GDM1 (cell line): Measurements from ENCODE around the gene TRAF3.
"Not testable (repeated sequence)": the region's sequence is repeated elsewhere in the genome, so short reads cannot be mapped to it uniquely, and the experiment has no call there.

ENCODE experiments used
- DNase-seq: peaks from one replicate; lab custom pipeline; 2025; lab: John Stamatoyannopoulos, UW

TRAF3 gene

DNA sequence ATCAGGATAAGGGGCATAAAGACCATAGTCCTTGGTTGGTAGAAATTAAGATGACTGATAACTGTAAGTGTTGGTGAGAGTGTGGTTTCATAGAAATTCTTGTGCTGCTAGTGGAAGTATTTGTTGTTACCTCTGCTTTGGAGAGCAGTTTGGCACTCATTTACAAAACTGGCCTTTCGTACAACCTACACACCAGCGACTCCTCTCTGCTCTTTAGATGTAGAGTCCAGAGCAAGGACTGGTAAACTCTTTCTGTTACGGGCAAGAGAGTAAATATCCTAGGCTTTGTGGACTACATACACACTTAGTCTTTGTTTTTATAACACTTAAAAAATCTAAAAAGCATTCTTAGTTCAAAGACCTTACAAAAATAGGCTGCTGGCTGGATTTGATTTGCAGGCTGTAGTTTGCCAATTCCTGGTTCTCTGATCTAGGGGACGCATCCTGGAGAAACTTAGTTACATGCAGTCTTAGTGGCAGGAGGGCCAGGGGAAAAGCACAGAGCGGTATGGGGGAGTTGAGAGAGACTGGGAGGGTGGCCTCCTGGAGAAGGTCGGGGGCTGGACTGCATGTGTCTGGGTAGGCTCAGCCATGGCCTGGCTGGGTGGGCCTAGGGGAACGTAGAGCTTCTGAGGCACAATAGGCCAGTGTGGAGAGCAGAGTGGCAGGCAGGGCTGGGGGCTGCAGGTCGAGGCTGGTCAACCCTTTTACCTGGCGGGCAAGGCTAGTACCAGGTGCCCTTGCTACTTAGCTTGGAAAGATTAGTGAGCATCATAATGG, 89.9 kb downstream of the TRAF3 start:
- no peak for DNase-seq

- no peak for DNase-seq
Observed at GRCh38 chr14:102867826-102868580, 90.8 kb downstream of the TRAF3 start.

DNA sequence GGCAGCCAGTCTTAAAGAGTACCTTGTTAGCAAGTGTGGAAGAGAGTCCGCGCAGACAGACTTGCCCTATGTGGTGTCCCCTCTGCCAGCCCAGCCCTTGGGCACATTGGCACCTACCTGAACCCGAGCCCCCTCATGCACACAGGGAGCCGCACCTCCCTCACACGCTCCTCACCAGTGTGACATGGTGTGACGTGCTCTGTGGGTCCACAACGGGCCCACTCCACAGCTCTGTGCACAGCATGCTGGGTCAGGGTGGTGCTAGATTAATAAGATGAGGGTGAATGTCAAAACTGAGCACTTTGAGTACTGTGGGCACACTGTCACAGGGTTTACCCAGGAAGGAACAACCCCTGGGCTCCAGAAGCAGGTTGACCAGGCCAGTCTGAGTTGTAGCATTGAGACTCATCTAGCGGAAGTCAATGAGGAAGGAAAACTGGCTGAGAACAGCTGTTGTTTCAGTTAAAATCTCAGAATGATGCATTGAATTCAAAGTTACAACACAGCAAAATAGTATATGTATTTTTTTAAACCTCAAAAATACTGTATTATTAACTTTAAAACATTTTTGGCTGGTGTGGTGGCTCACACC, 91.8 kb downstream of the TRAF3 start:
- no peak for DNase-seq

DNA sequence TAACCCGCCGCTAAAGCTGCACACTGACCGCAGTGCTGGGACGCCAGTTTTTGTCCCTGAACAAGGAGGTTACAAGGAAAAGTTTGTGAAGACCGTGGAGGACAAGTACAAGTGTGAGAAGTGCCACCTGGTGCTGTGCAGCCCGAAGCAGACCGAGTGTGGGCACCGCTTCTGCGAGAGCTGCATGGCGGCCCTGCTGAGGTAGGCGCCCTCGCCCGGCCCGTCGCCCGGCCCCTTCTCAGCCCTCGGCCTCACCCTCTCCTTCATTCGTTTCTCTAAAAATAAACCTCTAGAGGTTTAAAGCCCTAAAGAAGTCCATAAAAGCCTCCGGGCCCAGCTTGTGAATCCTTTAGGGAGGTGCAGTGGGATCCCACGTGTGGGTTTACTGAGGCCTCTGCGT, 93.0 kb downstream of the TRAF3 start:
- no peak for DNase-seq

DNA sequence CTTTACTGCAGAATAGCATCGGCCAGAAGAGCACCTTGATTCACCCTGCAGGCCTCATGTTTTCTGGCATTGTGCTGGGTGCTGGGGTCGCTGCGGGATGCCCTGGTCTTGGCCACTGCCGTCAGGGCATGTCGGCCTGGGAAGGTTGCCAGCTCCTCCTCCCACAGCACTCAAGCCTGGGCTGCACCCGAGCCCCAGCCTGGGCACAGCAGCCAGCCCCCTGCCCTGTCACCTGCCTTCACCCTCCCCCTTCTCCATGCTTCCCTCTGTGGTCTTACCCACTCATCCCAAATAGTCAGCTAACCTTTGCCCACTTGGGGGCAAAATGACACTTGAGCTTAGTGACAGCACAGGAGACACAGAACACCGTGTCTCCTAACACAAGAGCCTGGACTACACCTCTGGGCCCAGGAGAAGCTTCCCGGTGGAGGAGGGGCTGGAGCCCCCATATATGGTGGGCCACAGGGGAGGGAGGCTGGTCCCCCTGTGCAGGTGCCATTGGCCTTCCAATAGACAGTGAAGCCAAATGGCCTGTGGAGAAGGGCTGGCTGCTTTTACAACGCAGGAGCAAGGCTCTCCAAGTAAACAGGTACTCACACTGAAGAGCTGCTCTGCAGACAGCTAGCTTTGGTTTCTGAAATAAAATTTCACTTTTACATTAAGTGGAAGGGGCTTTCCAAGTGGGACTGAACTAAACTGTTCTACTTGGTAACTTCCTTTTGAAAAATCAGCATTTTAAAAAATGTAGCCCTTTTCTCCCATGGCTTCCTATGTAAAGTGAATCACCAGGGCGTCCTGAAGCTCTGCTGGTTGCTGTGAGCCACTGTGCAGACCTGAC, 94.0 kb downstream of the TRAF3 start:
- DNase-seq = no peak

- no peak for DNase-seq
Observed at GRCh38 chr14:102872020-102872419, 94.8 kb downstream of the TRAF3 start.

DNA sequence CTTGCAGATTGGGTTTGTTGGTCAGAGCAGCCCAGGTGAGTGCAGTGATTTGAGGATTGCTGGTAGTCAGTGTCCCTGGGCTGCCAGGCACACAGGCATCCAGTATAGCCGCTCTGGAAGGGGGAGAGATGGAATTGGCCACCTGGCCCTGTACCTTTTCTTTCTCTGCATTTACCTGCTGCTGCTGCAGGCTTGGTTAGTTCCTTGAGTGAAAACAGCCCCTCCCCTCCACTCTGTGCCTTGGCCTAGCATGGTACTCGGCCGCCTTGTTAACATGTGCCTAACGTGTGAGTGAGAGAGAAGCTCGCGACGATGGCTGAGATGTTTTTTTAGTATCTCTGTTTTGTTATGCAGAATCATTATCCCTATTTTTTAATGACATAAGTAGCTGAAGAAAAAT, 95.9 kb downstream of the TRAF3 start:
- no peak for DNase-seq

DNA sequence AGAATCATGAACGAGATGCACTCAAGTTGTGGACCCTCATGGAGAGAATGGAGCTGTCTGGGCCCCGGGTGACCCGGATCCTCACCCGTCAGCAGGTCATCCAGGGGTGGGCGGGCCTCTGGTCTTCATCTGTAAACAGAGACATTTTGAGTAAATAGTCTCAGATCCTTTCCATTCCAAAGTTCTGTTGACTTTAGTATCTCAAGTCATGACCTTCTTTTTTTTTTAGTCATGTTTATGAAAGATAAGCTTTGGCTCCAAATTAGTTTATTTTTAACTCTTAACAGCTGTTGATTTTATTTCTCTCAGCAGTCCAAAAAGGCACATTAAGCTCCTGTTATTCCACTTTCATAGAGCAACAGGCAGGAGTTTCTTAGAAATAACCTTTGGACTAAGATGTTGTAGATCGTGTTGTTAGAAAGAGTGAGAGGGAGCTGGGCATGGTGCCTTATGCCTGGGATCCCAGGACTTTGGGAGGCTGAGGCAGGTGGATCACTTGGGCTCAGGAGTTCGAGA, 96.4 kb downstream of the TRAF3 start:
- DNase-seq = no peak

DNA sequence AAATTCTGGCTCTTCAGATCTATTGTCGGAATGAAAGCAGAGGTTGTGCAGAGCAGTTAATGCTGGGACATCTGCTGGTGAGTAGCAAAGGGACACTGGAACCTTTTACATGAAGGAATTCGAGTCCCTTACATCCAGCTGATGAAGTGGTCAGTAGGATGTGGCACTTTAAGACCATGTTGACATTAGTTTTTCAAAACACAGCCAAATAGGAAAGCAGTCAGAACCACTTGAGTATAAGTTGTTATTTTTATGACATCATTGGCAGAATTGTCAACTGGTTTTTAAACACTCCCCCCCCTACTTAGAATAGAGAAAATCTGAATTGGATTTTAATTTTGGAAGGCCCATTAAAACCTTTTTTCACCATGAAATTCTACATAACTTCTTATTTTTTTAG, 98.4 kb downstream of the TRAF3 start:
- no peak for DNase-seq

DNA sequence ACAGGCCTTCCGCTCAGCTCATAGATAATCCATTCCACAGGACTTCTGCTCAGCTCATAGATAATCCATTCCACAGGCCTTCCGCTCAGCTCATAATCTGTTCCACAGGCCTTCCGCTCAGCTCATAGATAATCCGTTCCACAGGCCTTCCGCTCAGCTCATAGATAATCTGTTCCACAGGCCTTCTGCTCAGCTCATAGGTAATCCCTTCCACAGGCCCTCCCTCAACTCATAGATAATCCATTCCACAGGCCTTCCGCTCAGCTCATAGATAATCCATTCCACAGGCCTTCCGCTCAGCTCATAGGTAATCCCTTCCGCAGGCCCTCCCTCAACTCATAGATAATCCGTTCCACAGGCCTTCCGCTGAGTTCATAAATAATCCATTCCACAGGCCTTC, 100.3 kb downstream of the TRAF3 start:
- DNase-seq = not testable (repeated sequence)

DNA sequence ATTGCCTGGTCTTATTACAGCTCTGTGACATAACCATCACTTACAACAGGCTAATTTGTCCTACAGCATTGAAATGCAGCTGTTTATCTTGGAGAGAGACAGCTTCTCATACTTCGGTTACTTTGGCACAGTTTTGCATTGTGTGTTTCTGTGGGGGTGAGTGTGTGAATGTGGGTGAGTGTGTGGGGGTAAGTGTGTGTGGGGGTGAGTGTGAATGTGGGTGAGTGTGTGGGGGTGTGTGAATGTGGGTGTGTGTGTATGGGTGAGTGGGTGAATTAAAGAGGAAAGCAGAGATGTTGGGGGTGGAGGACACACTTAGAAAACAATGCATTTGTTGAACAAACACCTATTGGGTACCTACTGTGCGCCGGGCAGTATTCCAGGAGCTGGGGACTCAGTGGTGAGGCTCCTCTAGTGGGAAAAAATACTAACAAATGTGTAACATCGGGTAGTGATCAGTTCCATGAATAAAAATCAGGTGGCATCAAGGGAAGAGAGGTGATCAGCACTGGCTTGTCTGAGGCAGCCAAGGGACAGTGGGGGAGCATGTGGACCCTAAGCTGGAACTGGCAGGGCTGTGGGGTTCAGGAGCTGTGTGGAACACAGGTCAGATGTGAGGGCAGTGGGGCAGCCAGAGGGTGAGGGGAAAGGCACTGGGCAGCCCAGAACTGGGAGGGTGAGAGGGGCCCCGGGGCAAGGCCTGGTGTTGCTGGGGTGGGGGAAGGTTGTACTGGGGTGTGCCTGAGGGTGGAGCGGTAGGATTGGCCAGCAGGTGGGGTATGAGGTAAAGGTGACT, 101.1 kb downstream of the TRAF3 start:
- DNase-seq = no peak

GRCh38 chr14:102878970-102879460, 101.8 kb downstream of the TRAF3 start:
- no peak for DNase-seq

- no peak for DNase-seq
Observed at GRCh38 chr14:102882226-102882906, 105.1 kb downstream of the TRAF3 start.

- no peak for DNase-seq
Observed at GRCh38 chr14:102883089-102883541, 105.9 kb downstream of the TRAF3 start.

DNA sequence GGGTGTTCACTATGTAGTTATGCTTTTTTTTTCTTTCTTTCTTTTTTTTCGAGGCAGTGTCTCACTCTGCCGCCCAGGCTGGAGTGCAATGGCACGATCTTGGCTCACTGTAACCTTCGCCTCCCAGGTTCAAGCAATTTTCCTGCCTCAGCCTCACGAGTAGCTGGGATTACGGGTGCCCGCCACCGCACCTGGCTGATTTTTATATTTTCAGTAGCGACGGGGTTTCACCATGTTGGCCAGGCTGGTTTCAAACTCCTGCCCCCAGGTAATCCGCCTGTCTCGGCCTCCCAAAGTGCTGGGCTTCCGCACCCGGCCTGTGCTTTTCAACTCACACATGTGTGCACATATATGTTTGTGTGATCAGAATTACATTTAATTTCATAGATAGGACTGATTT, 106.3 kb downstream of the TRAF3 start:
- DNase-seq = no peak

GRCh38 chr14:102885737-102886447, 108.6 kb downstream of the TRAF3 start:
- no peak for DNase-seq

DNA sequence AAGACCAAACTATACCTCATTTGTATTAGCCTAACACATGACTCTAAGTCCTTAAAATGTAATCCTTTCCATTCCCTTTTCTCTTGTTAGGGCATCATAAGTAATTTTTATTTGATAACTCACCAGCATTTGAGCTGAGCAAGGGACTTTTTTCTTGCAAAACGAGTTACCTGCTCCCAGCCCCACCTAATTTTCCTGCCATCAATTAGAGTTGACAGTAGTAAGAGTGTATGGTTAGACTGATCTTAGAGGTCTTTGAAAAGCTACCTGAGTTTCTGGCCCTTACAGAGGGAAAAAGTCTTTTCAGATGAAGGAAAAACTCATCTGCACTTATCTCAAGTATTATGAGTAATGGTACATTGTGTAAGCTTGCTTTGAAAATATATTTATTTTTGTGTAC, 111.5 kb downstream of the TRAF3 start:
- no peak for DNase-seq

DNA sequence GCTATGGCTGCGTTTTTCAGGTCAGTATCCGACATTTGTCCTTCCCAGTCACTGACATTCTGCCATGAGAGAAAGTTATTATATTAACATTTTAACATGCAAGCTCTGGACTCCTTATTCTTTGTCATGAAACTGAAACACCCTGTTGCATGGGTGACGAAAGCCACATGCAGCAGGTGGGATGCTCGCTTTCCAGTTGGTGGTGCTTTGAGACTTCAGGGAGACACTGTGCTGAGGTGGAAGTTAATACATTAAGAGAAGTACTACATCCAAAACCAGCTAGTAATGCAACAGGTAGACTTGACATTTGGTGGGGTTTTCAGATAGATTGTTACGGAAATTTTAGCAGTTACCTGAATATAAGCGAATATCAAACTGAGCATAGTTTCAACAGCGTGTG, 112.4 kb downstream of the TRAF3 start:
- no peak for DNase-seq

GRCh38 chr14:102891111-102891510, 113.9 kb downstream of the TRAF3 start:
- DNase-seq = no peak

DNA sequence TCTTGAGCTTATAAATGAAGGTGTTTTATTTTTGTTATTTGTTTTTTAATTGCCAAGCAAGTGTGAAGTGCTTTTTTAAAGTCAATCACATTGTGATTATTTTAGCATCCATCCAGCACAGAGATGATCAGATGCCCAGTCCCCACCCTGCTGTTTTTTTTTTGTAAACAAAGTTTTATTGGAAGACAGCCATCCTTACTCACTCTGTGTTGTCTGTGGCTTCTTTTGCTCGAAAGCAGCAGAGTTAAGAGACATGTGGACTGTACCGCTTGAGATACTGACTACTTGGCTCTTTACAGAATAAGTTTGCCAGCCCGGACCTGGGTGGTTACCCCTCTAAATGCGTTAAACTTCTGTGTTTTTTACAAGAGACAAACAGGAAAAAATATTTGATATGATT, 114.3 kb downstream of the TRAF3 start:
- DNase-seq = no peak
